ENCODE measurements around the gene MTO1.
"Not testable (repeated sequence)": the region's sequence is repeated elsewhere in the genome, so short reads cannot be mapped to it uniquely, and the experiment has no call there.

The MTO1 gene

DNA sequence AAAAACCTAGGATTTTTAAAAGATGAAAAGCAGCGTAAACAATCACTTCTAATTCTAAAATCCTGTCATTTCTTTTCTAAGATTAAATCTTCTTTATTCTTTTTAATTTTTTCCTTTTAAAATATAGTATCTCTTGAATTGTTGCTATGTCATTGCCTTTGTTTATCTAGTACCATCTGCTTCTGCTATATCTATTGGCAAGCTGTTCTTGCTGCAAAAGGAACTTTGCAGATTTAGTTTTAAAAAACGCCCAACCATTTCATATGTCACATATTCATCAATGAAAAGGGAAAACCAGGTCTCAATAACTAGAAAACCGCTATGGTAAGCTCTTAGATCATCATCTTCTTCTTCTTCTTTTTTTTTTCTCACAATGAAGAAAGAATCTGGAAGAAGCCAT, 70.8 kb downstream of the MTO1 start:
- DNase-seq = no peak

DNA sequence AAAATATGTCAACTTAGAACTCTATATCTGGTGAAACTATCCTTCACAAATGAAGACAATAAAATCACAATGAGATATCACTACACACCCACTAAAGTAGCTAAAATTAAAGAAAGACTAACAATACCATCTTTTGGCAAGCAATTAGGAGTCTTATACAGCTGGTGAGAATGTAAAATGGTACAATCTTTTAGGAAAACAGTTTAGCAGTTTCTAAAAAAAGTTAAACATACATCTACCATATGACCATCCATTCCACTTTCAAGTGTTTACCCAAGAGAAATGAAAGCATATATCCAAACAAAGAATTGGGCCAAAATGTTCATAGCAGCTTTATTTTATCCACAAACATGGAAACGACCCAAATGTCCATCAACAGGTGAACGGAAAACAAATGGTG, 73.1 kb downstream of the MTO1 start:
- no peak for DNase-seq

DNA sequence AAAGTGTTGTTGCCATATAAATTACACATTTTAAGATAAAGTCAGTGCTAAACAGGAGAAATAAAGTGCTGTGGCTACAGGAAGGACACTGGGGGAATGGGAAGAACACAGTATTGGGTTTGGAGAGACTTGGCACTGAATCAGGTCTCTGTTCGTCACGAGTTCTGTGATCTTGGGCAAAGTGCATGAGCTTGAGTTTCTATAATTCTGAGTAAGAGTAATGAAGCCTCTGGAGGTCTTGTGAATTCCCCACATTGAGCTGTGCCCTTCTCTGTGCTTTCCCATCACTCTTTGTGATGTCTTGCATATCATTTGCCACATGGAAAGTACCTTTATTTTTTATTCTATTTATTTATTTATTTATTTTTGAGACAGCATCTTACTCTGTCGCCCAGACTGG, 76.1 kb downstream of the MTO1 start:
- no peak for DNase-seq

DNA sequence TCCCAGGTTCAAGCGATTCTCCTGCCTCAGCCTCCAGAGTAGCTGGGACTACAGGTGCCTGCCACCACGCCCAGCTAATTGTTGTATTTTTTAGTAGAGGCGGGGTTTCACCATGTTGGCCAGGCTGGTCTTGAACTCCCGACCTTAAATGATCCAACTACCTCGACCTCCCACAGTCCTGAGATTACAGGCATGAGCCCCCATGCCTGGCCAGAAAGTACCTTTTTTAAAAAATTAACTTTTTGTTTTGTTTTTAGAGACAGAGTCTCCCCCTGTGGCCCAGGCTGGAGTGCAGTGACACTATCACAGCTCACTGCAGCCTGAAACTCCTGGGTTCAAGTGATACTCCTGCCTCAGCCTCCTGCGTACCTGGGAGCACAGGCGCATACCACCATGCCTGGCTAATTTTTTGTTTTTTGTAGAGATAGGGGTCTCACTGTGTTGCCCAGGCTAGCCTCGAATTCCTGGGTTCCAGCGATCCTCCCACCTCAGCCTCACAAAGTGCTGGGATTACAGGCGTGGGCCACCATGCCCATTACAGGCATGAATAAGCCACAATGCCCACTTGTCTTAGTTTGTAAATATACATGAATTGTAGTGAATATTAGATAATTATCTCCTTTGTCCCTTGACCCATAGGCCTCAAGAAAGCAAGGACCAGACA, 76.7 kb downstream of the MTO1 start:
- no peak for DNase-seq

DNA sequence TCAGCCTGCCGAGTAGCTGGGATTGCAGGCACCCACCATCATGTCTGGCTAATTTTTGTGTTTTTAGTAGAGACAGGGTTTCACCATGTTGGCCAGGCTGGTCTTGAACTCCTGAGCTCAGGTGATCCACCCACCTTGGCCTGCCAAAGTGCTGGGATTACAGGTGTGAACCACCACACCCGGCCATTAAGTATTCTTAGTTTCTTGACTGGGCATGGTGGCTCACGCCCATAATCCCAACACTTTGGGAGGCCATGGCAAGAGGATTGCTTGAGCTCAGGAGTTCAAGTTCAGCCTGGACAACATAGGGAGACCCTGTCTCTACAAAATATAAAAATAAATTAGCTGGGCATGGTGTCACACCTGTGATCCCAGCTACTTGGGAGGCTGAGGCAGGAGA, 80.9 kb downstream of the MTO1 start:
- DNase-seq = not testable (repeated sequence)

DNA sequence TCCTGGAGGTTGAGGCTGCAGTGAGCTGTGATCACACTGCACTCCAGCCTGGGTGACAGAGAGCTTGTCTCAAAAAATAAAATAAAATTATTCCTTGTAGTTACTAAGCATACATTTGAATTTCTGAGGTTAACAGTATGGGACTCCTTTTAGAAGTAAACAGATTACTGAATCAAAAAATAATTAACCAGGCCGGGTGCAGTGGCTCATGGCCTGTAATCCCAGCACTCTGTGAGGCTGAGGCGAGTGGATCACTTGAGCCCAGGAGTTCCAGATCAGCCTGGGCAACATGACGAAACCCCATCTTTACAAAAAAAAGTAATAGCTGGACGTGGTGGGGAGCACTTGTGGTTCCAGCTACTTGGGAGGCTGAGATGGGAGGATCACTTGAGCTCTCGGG, 81.4 kb downstream of the MTO1 start:
- DNase-seq = no peak

DNA sequence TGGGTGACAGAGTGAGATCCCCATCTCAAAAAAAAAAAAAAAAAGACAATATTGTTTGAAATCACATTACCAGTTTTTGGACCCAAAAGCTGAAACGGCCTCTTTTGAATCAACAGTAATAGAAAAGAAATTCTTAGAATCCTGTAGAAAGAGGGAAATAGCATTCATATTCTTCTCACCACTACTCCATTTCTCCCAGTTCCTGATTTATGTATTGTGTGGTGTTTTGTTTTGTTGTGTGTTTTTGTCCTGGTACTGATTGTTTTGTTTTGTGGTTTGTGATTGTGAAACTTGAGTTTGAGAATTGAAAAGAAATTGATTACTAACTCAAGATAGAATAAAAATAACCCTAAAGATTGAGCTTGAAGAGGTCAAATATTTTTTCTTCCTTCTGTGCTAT, 85.5 kb downstream of the MTO1 start:
- no peak for DNase-seq

DNA sequence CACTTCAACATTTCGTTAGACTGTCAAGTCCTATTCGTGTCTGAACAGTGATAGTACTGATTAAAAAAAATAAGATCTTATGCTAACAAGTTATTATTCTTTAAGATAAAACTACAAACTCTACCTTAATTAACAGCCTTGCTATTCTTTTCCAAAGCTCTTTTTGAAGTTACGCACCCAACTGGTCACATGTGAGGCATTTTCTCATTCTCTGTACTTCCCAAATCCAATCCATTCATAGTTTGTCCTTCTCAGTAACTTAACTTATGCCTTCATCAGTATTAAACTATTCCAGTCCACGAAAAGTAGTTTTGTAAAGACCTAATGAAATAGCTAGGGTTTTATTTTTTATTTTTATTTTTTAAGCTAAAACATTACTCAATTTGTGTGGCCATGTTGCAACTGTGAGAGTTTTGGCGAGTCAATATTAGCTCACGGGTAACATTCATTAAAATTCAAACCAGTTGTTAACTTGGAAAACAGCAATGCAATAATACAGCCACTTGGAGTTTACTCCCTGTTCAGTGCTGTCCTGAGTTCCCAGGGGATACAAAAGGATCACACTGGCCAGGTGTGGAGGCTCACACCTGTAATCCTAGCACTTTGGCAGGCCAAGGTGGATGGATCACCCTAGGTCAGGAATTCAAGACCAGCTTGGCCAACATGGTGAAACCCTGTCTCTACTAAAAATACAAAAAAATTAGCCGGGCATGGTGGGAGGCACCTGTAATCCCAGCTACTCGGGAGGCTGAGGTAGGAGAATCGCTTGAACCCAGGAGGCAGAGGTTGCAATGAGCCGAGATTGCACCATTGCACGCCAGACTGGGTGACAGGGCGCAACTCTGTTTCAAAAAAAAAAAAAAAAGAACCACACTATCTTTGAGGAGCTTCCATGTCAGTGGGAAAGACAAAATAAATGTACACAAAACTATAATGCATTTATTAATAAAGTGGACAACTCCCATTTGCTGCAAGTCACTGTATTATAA, 87.2 kb downstream of the MTO1 start:
- no peak for DNase-seq

DNA sequence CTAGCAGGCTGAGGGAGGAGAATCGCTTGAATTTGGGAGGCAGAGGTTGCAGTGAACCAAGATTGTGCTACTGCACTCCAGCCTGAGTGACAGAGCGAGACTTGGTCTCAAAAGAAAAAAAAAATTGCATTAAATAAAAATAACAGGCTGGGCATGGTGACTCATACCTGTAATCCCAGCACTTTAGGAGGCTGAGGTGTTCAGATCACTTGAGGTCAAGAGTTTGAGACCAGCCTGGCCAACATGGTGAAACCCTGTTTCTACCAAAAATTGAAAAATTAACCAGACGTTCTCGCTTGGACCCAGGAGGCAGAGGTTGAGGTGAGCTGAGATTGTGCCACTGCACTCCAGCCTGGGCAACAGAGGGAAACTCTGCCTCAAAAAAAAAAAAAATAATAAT, 89.6 kb downstream of the MTO1 start:
- not testable (repeated sequence) for DNase-seq

DNA sequence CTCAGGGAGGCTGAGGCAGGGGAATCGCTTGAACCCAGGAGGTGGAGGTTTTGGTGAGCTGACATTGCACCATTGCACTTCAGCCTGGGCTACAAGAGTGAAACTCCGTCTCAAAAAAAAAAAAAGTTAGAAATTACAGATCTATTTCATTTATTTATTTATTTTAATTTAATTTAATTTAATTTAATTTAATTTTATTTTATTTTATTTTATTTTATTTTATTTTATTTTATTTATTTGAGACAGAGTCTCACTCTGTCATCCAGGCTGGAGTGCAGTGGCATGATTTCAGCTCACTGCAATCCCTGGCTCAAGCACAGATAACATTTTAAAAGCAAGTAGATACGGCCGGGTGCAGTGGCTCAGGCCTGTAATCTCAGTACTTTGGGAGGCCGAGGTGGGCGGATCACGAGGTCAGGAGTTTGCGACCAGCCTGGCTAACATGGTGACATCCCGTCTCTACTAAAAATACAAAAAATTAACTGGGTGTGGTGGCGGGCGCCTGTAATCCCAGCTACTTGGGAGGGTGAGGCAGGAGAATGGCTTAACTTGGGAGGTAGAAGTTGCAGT, 93.9 kb downstream of the MTO1 start:
- not testable (repeated sequence) for DNase-seq

DNA sequence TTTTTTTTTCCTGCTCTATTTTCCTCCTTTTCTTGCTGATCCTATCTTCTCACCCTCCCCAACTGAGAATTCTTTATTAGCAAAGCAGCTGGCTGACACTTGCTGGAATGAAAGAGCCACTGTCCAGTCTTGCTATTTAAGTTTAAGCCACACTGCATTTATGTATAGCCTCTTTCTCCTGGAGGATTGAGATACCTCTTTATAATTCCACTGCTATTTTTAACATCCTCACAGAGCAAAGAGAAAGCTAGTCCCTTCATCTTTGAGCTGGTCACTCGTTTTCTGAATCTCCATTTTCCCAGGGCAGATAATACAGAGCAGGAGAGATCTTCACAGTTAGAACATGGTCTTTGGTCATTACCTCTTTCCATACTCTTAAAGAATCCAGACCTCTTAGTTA, 95.3 kb downstream of the MTO1 start:
- no peak for DNase-seq

Measured in NCI-H2227 treated with DMSO at 0.1 percent for 48 hours (cell line).